ENCODE data around the gene PTPRK.

The PTPRK gene

DNA sequence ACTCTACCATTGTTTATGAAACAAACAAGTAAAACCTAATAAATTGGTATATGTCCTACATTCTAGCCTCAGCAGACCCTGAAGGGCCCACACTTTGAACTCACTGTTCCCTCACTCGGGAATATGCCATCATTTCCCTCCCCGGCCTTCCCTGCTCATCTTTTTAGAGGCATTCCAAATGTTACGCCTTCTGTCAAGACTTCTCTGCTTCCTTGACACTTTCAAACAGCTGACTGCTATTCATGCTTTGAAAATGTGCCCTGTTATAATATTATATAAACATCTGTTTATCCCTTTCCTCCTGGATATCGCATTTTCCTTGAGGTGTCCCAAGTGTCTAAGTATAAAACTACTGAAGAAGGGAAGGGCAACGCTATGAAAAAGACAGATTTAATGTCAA lies 370.0 kb downstream of the PTPRK start:
- no peaks in the 10 kb centered on the region for H3K9me3 ChIP-seq (ENCODE audit: control insufficient read depth in 5 of 5, low read length in 5 of 5)
- H3K4me1 ChIP-seq (ENCODE audit: control insufficient read depth in 5 of 5, insufficient read depth in 5 of 5, low read length in 5 of 5): no peaks in the 10 kb centered on the region
- no peaks in the 10 kb centered on the region for H3K36me3 ChIP-seq (ENCODE audit: control insufficient read depth in 5 of 5, insufficient read depth in 5 of 5, low read length in 5 of 5)
- H3K27ac ChIP-seq (ENCODE audit: low read depth, low read length): no peak overlapping the region
- no peak overlapping the region for H3K9ac ChIP-seq (ENCODE audit: low read length in 5 of 5)
- no peak overlapping the region for H3K4me3 ChIP-seq (ENCODE audit: low read depth in 1 of 5, low read length in 5 of 5)
- H3K27me3 ChIP-seq (ENCODE audit: control insufficient read depth in 5 of 5, insufficient read depth in 4 of 5, low read length in 5 of 5): no peaks in the 10 kb centered on the region

GRCh38 chr6:128149796-128150195 lies 370.6 kb downstream of the PTPRK start:
- Histone ChIP-seq H3K27ac (ENCODE audit: low read depth, low read length) (no peak overlapping the region), H3K9ac (ENCODE audit: low read length in 5 of 5) (no peak overlapping the region), H3K36me3 (ENCODE audit: control insufficient read depth in 5 of 5, insufficient read depth in 5 of 5, low read length in 5 of 5) (no peaks in the 10 kb centered on the region), H3K27me3 (ENCODE audit: control insufficient read depth in 5 of 5, insufficient read depth in 4 of 5, low read length in 5 of 5) (no peaks in the 10 kb centered on the region), H3K9me3 (ENCODE audit: control insufficient read depth in 5 of 5, low read length in 5 of 5) (no peaks in the 10 kb centered on the region), H3K4me1 (ENCODE audit: control insufficient read depth in 5 of 5, insufficient read depth in 5 of 5, low read length in 5 of 5) (no peaks in the 10 kb centered on the region), H3K4me3 (ENCODE audit: low read depth in 1 of 5, low read length in 5 of 5) (no peak overlapping the region)

DNA sequence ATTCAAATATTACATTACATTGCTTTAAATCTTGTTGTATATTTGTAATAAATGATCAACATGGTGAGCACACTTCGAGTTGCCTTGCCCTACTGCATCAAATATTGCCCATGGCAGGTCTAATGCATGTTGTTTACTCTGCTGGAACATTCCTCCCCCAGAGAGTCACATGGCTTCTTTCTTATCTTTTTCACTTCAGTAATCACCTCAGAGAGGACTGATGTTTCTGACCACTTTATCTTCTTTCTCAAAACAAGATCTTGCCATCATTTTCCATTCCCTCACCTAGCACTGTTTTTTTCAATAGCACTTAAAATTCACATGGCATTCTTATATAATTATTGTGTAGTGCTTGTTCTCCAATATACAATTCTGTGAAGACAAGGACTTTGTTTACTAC lies 376.1 kb downstream of the PTPRK start:
- Histone ChIP-seq H3K4me3 (ENCODE audit: low read depth in 1 of 5, low read length in 5 of 5) (no peak overlapping the region), H3K36me3 (ENCODE audit: control insufficient read depth in 5 of 5, insufficient read depth in 5 of 5, low read length in 5 of 5) (no peaks in the 10 kb centered on the region), H3K9me3 (ENCODE audit: control insufficient read depth in 5 of 5, low read length in 5 of 5) (no peaks in the 10 kb centered on the region), H3K27ac (ENCODE audit: low read depth, low read length) (no peak overlapping the region), H3K4me1 (ENCODE audit: control insufficient read depth in 5 of 5, insufficient read depth in 5 of 5, low read length in 5 of 5) (no peaks in the 10 kb centered on the region), H3K27me3 (ENCODE audit: control insufficient read depth in 5 of 5, insufficient read depth in 4 of 5, low read length in 5 of 5) (no peaks in the 10 kb centered on the region), H3K9ac (ENCODE audit: low read length in 5 of 5) (no peak overlapping the region)

GRCh38 chr6:128141932-128142331 lies 378.5 kb downstream of the PTPRK start:
- Histone ChIP-seq H3K4me1 (ENCODE audit: control insufficient read depth in 5 of 5, insufficient read depth in 5 of 5, low read length in 5 of 5) (peaks cover 0 to under 1% (median 0%) of the 10 kb centered on the region in 5 donors), H3K27me3 (ENCODE audit: control insufficient read depth in 5 of 5, insufficient read depth in 4 of 5, low read length in 5 of 5) (no peaks in the 10 kb centered on the region), H3K27ac (ENCODE audit: low read depth, low read length) (no peak overlapping the region), H3K9me3 (ENCODE audit: control insufficient read depth in 5 of 5, low read length in 5 of 5) (no peaks in the 10 kb centered on the region), H3K9ac (ENCODE audit: low read length in 5 of 5) (no peak overlapping the region), H3K36me3 (ENCODE audit: control insufficient read depth in 5 of 5, insufficient read depth in 5 of 5, low read length in 5 of 5) (no peaks in the 10 kb centered on the region), H3K4me3 (ENCODE audit: low read depth in 1 of 5, low read length in 5 of 5) (no peak overlapping the region)

DNA sequence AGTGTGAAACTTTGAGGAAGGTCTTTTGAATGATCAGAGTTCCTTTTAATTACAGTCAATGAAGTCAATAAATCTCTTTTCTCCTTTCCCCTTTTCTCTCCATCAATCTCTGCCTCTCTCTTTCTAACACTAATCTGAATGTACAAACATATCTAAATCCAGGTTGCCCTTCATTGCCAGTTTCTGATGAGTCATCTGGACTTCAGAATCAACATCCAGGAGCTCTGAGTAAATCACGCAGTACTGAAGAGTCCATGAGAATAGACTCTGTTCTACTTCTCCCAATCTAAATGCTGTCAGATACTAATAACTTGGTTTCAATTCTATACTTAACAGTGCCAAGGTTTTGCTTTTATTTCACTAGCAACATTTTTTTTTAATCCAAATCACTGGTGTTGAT lies 380.9 kb downstream of the PTPRK start:
- Histone ChIP-seq H3K9me3 (ENCODE audit: control insufficient read depth in 5 of 5, low read length in 5 of 5) (no peaks in the 10 kb centered on the region), H3K4me3 (ENCODE audit: low read depth in 1 of 5, low read length in 5 of 5) (no peak overlapping the region), H3K27me3 (ENCODE audit: control insufficient read depth in 5 of 5, insufficient read depth in 4 of 5, low read length in 5 of 5) (no peaks in the 10 kb centered on the region), H3K4me1 (ENCODE audit: control insufficient read depth in 5 of 5, insufficient read depth in 5 of 5, low read length in 5 of 5) (peaks cover 0 to 6% (median 3%) of the 10 kb centered on the region in 5 donors), H3K36me3 (ENCODE audit: control insufficient read depth in 5 of 5, insufficient read depth in 5 of 5, low read length in 5 of 5) (no peaks in the 10 kb centered on the region), H3K27ac (ENCODE audit: low read depth, low read length) (no peak overlapping the region), H3K9ac (ENCODE audit: low read length in 5 of 5) (no peak overlapping the region)

GRCh38 chr6:128138694-128139093 lies 381.7 kb downstream of the PTPRK start:
- Histone ChIP-seq H3K9ac (ENCODE audit: low read length in 5 of 5) (no peak overlapping the region), H3K4me1 (ENCODE audit: control insufficient read depth in 5 of 5, insufficient read depth in 5 of 5, low read length in 5 of 5) (peaks cover 0 to 6% (median 3%) of the 10 kb centered on the region in 5 donors), H3K36me3 (ENCODE audit: control insufficient read depth in 5 of 5, insufficient read depth in 5 of 5, low read length in 5 of 5) (no peaks in the 10 kb centered on the region), H3K9me3 (ENCODE audit: control insufficient read depth in 5 of 5, low read length in 5 of 5) (no peaks in the 10 kb centered on the region), H3K27me3 (ENCODE audit: control insufficient read depth in 5 of 5, insufficient read depth in 4 of 5, low read length in 5 of 5) (no peaks in the 10 kb centered on the region), H3K27ac (ENCODE audit: low read depth, low read length) (no peak overlapping the region), H3K4me3 (ENCODE audit: low read depth in 1 of 5, low read length in 5 of 5) (no peak overlapping the region)

DNA sequence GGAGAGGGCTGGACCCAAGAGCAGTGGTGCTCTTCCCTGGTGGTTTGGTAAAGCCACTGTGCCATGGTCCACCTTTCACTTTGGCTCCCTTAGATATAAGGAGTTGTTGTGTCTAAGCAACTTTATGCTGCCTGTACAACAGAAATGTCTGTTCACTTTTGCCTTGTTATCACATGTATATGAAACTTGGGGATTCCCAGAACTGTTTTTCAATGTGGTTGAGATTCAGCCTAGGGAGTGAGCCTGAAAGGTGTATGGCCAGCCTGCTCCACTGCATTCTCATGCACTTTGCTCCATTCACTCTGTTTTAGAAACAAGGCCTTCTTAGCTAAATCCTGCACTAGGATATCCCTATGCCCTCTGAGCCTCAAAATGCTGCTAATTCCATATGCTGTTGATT lies 385.1 kb downstream of the PTPRK start:
- no peaks in the 10 kb centered on the region for H3K9me3 ChIP-seq (ENCODE audit: control insufficient read depth in 5 of 5, low read length in 5 of 5)
- no peaks in the 10 kb centered on the region for H3K27me3 ChIP-seq (ENCODE audit: control insufficient read depth in 5 of 5, insufficient read depth in 4 of 5, low read length in 5 of 5)
- no peaks in the 10 kb centered on the region for H3K36me3 ChIP-seq (ENCODE audit: control insufficient read depth in 5 of 5, insufficient read depth in 5 of 5, low read length in 5 of 5)
- H3K9ac ChIP-seq (ENCODE audit: low read length in 5 of 5): no peak overlapping the region
- H3K4me1 ChIP-seq (ENCODE audit: control insufficient read depth in 5 of 5, insufficient read depth in 5 of 5, low read length in 5 of 5): peaks cover 0 to 6% (median 3%) of the 10 kb centered on the region in 5 donors
- H3K27ac ChIP-seq (ENCODE audit: low read depth, low read length): no peak overlapping the region
- no peak overlapping the region for H3K4me3 ChIP-seq (ENCODE audit: low read depth in 1 of 5, low read length in 5 of 5)

GRCh38 chr6:128131566-128131965 lies 388.8 kb downstream of the PTPRK start:
- H3K4me3 ChIP-seq (ENCODE audit: low read depth in 1 of 5, low read length in 5 of 5): no peak overlapping the region
- H3K9ac ChIP-seq (ENCODE audit: low read length in 5 of 5): no peak overlapping the region
- no peak overlapping the region for H3K27ac ChIP-seq (ENCODE audit: low read depth, low read length)
- no peaks in the 10 kb centered on the region for H3K9me3 ChIP-seq (ENCODE audit: control insufficient read depth in 5 of 5, low read length in 5 of 5)
- H3K27me3 ChIP-seq (ENCODE audit: control insufficient read depth in 5 of 5, insufficient read depth in 4 of 5, low read length in 5 of 5): no peaks in the 10 kb centered on the region
- no peaks in the 10 kb centered on the region for H3K36me3 ChIP-seq (ENCODE audit: control insufficient read depth in 5 of 5, insufficient read depth in 5 of 5, low read length in 5 of 5)
- H3K4me1 ChIP-seq (ENCODE audit: control insufficient read depth in 5 of 5, insufficient read depth in 5 of 5, low read length in 5 of 5): peaks cover 0 to 3% (median 0%) of the 10 kb centered on the region in 5 donors

GRCh38 chr6:128131036-128131435 lies 389.4 kb downstream of the PTPRK start:
- no peaks in the 10 kb centered on the region for H3K27me3 ChIP-seq (ENCODE audit: control insufficient read depth in 5 of 5, insufficient read depth in 4 of 5, low read length in 5 of 5)
- H3K4me1 ChIP-seq (ENCODE audit: control insufficient read depth in 5 of 5, insufficient read depth in 5 of 5, low read length in 5 of 5): no peaks in the 10 kb centered on the region
- no peak overlapping the region for H3K9ac ChIP-seq (ENCODE audit: low read length in 5 of 5)
- H3K9me3 ChIP-seq (ENCODE audit: control insufficient read depth in 5 of 5, low read length in 5 of 5): no peaks in the 10 kb centered on the region
- no peak overlapping the region for H3K27ac ChIP-seq (ENCODE audit: low read depth, low read length)
- H3K4me3 ChIP-seq (ENCODE audit: low read depth in 1 of 5, low read length in 5 of 5): no peak overlapping the region
- H3K36me3 ChIP-seq (ENCODE audit: control insufficient read depth in 5 of 5, insufficient read depth in 5 of 5, low read length in 5 of 5): no peaks in the 10 kb centered on the region

DNA sequence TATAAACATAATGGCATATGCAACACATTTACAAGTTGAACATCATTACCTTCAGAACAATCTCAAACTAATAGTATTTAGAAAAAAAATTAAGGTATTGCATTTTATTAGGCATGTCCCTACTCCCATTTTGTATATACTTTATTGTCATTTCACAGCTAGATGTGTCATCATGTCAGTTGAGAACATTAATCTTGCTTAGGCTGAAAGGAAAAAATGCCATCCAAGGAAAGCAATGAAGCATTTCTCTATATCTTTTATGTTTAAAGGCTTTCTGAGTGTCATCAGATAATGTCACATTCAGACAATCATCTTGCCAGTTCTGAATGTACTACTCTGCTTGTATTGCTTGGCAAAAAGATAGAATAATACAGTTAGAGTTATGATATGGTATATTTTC lies 390.7 kb downstream of the PTPRK start:
- Histone ChIP-seq H3K4me1 (ENCODE audit: control insufficient read depth in 5 of 5, insufficient read depth in 5 of 5, low read length in 5 of 5) (no peaks in the 10 kb centered on the region), H3K9ac (ENCODE audit: low read length in 5 of 5) (no peak overlapping the region), H3K4me3 (ENCODE audit: low read depth in 1 of 5, low read length in 5 of 5) (no peak overlapping the region), H3K27ac (ENCODE audit: low read depth, low read length) (no peak overlapping the region), H3K9me3 (ENCODE audit: control insufficient read depth in 5 of 5, low read length in 5 of 5) (no peaks in the 10 kb centered on the region), H3K27me3 (ENCODE audit: control insufficient read depth in 5 of 5, insufficient read depth in 4 of 5, low read length in 5 of 5) (no peaks in the 10 kb centered on the region), H3K36me3 (ENCODE audit: control insufficient read depth in 5 of 5, insufficient read depth in 5 of 5, low read length in 5 of 5) (no peaks in the 10 kb centered on the region)

DNA sequence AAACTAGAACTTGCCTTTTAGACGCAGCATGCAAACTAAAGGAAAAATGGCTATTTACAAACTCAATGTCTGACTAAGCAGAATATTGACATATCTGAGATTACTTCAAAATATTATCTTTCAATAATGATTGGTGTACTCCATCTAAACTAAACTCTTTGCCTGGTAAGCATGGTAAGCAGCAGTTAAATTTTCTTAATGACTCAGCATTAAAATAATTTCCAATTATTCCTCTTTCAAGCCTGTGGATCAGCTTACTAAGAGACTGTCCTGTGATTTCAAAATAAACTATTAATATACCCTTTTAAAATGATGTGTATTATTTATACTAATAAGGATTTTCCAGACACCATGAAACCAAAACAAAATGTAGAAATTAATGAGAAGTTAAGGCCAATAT lies 392.7 kb downstream of the PTPRK start:
- Histone ChIP-seq H3K27ac (ENCODE audit: low read depth, low read length) (no peak overlapping the region), H3K4me3 (ENCODE audit: low read depth in 1 of 5, low read length in 5 of 5) (no peak overlapping the region), H3K27me3 (ENCODE audit: control insufficient read depth in 5 of 5, insufficient read depth in 4 of 5, low read length in 5 of 5) (no peaks in the 10 kb centered on the region)

More for the DNA sequence above, 392.7 kb downstream of the PTPRK start:
- no peaks in the 10 kb centered on the region for H3K9me3 ChIP-seq (ENCODE audit: control insufficient read depth in 5 of 5, low read length in 5 of 5)
- no peak overlapping the region for H3K9ac ChIP-seq (ENCODE audit: low read length in 5 of 5)
- H3K36me3 ChIP-seq (ENCODE audit: control insufficient read depth in 5 of 5, insufficient read depth in 5 of 5, low read length in 5 of 5): no peaks in the 10 kb centered on the region
- H3K4me1 ChIP-seq (ENCODE audit: control insufficient read depth in 5 of 5, insufficient read depth in 5 of 5, low read length in 5 of 5): no peaks in the 10 kb centered on the region

Measured in subcutaneous abdominal adipose tissue (tissue), 5 donors.